ENCODE data around the gene DHH.

GRCh38 chr12:49088150-49088931, 6.3 kb downstream of the DHH start:
- no peak for TF ChIP-seq SIN3A (IDR thresholded peaks at IDR 0.05; ENCODE audit: borderline replicate concordance, insufficient read depth, low read length)
- TF ChIP-seq POLR2AphosphoS5 (IDR thresholded peaks at IDR 0.05; ENCODE audit: low read depth, low read length): no peak
- TF ChIP-seq REST (IDR thresholded peaks at IDR 0.05; ENCODE audit: insufficient read depth in 1 of 2, low read depth in 2 of 2, low read length in 2 of 2): no peak
- no peak for TF ChIP-seq TAF1 (IDR thresholded peaks at IDR 0.05; ENCODE audit: borderline replicate concordance, insufficient read depth, low read length)
- TF ChIP-seq FOXP2 (optimal IDR thresholded peaks at IDR 0.05; ENCODE audit: borderline replicate concordance, extremely low read depth, extremely low read length, insufficient read depth): peak; percentile 39

Measured in PFSK-1 (cell line).